ENCODE measurements around the gene FOXO3.

- TF ChIP-seq CTCF (IDR thresholded peaks at IDR 0.05) (no peak), POLR2A (IDR thresholded peaks at IDR 0.05) (no peak)
Measured at GRCh38 chr6:108531332-108531731, 29.4 kb upstream of the FOXO3 start.

All from uterus (tissue), 2 donors.